SU-DHL-6 (cell line): ENCODE measurements around the gene SHCBP1L.

Source experiments
- CTCF ChIP-seq: fragments of 200-600 bp; sonication (generic); IDR thresholded peaks from one replicate; pipeline ENCODE4 v1.5.1; 2017; ENCODE audit warnings: antibody characterized with exemption, mild to moderate bottlenecking, low read length, moderate library complexity; ENCODE audit not compliant: insufficient read depth, poor library complexity, severe bottlenecking
- EZH2phosphoT487 ChIP-seq: fragments of 200-600 bp; sonication (generic), shearing (Covaris generic); conservative IDR thresholded peaks from 2 replicates; pipeline ENCODE4 v1.6.1; 2018; ENCODE audit warnings: mild to moderate bottlenecking, antibody characterized with exemption, low read length, moderate library complexity, mixed read lengths

GRCh38 chr1:182993746-182994145 is 40.8 kb upstream of the SHCBP1L start:
- TF ChIP-seq CTCF (no peak), EZH2phosphoT487 (no peak)
